Hypothalamus (tissue), 51 donors: ENCODE measurements around the gene MSMB.
A peak's percentile ranks its signal among the peaks of the same experiment; 100 is the strongest.

Source experiments
- DNase-seq, 51 donors: peaks; one replicate each; lab custom pipeline; 2025; lab: John Stamatoyannopoulos, UW

Gene MSMB

DNA sequence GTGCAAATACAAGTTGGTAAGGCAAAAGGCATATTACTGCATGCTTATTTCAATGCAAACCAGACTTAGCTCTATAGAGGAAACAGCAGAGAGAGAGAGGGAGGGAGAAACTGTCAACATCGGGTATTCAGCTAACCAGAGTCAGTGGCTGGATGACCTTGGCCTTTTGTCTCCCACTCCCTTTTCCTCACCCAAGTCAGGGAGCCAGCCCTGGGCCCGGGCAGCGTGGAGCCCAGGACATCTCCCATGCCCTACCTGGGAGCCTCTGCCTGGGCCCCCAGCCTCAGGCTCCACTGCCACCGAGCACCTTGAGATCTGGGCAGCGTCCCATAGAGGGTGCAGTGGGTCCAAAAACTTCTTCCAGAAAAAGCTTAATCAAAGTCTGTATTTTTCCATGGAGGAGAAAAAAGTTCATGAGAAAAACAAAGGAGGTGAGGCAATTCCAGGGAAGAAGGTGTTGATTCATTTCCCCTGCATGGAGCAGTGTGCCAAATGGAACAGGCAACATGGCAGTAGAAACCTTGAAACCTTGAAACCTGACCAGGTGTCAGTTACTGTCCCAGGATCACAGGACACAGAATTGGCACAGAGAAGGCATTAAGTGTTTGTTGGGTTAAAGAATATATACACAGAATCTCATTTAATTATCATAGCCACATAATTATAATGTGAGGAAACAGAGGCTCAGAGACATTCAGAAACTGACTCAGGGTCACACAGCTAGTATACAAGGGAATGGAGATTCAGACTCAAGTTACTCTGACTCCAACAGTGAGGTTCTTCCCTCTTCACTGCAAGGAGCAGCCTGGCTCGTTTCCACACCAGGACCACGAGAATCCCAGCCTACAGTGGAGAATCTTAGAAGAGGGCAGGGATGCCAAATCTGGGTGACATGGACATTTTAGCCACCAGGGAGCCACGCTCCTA lies 9.9 kb downstream of the MSMB start:
- no peak for DNase-seq

DNA sequence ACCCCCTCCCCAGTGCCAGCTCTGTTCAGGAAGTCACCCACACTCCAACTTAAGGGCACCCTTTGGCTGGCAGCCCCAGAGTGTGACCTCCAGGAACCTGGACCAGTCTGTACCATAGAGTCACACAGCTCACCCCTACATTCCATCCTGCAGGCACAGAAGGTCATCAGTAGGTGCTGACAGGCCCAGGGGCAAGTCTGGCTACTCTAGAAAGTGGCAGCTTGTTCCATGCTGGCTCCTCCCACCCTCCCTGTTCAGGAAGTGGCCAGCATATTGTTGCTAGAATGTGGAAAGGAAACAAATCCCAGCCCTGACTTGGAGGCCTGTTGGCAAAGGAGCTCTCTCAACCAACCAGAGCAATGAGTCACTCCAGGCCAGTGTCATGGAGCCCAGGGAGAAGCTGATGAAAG lies 12.5 kb downstream of the MSMB start:
- DNase-seq: no peak

DNA sequence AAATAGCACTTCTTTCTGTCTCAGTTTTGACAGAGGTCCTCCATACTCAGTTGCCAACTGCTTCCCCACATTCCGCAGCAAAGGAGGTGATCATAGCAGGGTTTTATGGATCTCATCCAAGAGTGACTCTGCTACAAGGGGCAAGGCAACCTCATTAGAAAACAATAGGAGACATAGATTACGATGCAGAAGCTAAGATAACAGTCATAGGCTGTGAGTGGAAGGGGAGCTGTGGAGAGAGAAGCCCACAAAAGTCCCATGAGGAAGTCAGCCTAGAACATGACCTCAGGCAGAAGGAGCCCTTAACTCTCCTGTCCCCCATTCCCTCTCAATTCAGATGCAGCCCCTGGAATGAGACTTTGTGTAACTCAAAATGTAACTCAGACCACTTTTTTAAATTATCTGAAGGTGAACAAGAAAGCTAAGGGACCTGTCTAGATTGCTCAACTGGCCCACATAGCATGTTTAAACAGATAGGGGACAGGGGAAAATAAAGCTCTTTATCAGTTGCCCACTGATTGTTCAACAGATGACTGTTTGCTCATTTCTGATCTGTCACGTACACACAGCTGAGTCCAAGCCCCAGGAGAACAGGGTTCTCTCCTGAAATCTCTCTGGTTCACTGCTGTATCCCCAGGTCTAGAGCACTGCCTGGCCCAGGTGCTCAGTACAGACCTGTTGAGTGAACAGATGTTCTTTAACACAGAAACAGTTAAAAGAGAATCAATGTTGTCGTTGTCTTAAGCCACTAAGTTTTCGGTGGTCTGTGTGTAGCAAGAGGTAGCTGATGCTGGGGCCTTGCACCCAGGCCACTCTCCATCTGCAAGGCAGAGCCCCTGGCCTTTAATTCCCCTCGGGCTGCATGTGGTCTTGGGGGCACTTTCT lies 14.2 kb downstream of the MSMB start:
- DNase-seq: no peak

- peak; percentile 38 to 97 (median 90) for DNase-seq
These were observed 15.8 kb downstream of the MSMB start, which contains the start of gene NCOA4 for GRCh38 chr10:46030091-46030937. Gene NCOA4, minus strand, starts transcription at chr10:46030623. Its CDS starts 13,943 bp downstream, at chr10:46016680.

DNA sequence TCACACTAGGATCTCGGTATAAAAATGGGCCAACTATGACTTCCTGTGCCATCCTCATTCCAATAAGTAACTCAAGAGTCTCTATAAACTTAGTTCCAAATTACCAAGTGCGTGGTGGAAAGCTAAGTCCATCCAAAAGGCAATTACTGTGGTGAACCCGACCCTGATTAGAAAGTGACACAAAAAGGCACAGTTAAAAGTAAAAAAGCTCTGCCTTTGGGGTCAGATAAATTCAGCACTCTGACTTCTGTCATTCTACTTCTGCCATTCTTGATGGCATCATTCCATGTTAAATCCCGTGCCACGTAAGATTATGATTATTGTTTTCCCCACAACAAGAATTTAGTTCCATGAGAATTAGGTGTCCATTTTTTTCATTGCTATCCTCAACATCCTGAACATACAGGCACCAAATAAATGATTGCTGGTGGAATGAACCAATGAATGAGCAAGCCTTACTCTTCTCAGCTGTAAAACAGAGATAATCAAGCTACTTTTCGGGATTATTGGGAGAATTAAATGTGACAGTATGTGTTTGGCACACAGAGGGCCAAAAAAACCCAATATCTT lies 16.5 kb downstream of the MSMB start:
- DNase-seq: no peak

- DNase-seq: peak in 2 of 51 donors; percentile 4 to 31
These were observed 17.2 kb downstream of the MSMB start for GRCh38 chr10:46028584-46029460.

GRCh38 chr10:46026106-46026505 lies 20.0 kb downstream of the MSMB start:
- DNase-seq: no peak

- no peak for DNase-seq
These were observed 20.7 kb downstream of the MSMB start for GRCh38 chr10:46025406-46025805.

DNA sequence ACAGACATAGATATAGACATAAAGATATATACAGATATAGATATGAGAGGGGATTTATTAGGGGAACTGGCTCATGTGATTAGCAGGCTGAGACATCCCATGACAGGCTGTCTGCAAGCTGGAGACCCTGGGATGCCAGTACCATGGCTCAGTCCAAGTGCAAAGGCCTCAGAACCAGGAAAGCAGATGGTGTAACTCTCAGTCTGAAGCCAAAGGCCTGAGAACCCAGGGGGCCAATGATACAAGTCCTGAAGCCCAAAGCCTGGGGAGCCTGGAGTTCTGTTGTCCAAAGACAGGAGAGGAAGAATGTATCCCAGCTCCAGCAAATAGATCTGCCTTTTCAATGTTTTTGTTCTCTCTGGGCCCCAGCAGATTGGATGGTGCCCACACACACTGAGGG lies 21.1 kb downstream of the MSMB start:
- no peak for DNase-seq

- peak; percentile 39 to 95 (median 84) for DNase-seq
These were observed 22.9 kb downstream of the MSMB start for GRCh38 chr10:46022978-46023702.

DNA sequence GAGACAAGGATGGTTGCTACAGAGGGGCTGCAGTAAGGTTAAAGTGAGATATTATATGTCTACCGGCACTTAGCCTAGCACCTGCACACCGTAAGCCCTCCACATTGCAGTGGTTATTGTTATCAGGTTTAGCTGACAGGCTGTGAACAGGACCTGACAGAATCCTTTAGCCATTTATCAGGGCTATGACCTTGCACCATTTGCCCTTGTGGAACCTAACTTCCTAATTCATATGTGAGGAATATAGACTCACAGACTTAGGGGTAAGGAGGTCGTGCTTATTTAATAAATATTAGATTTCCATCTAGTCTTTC lies 25.8 kb downstream of the MSMB start:
- DNase-seq: no peak

DNA sequence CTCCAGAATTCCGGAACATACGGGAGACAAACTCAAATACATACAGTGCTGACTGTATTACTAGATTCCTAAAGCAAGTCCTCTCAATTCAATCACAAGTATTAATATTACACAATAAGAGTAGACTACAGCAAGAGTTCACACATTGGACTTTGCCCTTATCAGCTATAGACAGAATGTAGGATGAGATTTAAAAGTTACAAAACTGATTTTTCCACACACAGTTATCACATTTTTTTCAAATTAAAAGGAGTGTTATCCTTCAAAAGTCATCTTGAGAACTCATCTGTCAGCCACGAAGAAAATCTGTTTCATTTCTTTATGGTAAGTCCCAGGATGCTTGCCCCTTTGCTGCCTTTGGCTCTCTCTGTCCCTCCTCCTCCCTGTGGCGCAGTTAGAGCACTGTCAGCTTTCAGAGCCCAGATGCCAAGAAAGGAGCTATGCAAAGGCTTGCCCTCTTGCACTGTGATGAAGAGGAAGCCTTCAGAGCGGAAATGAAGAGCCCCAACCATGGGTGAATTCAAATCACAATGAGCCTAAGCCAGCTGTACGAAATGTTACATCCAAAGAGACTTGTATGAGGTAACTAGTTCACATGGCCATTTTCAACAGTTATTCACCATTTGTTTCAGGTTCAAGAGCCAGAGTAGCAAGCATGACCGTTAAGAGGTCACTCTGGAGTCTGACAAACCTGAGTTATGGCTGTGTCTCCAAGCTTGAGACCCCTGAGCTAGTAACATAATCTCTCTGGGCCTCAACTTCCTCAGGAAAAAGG lies 26.3 kb downstream of the MSMB start:
- DNase-seq: peak in 8 of 51 donors; percentile 5 to 38 (median 12)

GRCh38 chr10:46019177-46019528 lies 26.9 kb downstream of the MSMB start:
- no peak for DNase-seq

DNA sequence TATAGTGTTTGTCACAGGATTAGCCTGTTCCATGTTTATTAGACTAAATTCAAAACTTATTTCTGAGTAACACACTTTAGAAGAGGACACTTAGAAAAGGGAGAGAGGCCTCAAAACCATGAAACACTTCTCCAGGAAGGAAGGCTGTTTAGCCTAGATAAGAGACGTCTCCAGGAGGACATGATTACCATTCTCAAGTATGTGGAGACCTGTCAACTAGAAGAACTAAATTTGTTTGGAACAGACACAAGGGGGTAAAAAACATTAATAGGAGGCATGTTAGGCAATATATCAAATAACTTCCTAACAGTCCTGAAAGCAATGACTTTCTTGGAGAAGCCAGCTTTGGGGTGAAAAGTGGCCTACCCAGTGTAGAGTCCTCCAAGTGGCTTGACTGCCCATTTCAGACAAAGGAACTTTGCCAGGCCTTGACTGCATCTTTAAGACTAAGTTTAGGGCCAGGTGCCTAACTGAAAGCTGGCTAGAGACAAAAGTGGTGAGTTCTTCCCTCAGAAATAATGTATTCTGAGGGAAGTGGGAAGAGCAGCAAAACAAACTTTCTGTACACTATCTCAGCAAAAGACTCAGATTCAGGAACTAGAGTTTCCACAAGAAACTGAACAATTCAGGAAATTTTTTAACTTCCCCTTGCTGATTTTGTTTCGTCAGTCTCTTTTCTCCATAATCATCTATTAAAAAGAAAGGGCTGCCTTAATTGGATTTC lies 27.5 kb downstream of the MSMB start:
- peak in 1 of 51 donors; percentile 12 for DNase-seq

DNA sequence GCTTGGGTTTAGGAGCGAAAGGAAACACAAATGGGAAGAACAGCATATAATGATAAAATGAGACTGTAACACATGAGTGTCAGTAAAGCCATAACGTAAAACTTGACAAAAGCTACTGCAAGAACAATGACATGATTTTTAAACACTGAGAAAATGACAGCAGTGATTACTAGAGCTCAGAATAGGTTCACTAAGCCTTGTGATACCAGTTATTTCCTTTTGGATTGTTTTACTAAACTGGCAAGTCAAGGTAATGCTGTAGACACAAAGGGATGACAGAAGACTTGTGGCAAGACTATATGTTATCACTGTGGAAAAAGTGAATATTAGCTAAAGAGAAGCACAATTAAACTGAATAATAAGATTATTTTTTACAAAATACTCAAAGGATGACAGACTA lies 28.3 kb downstream of the MSMB start:
- DNase-seq: no peak

- DNase-seq: no peak
These were observed 29.3 kb downstream of the MSMB start for GRCh38 chr10:46016811-46017210.

GRCh38 chr10:46016190-46016589 lies 29.9 kb downstream of the MSMB start:
- DNase-seq: no peak
